IgD-negative memory B cell (primary cell): ENCODE results near the gene LIMA1. TPM values are rescaled to one million over a fixed set of nuclear protein-coding genes. Genes with fewer than 3 reads are reported as not detected.
"Not testable (repeated sequence)": the region's sequence is repeated elsewhere in the genome, so short reads cannot be mapped to it uniquely, and the experiment has no call there.

ENCODE experiments used
- H3K27ac Mint-ChIP-seq, 3 donors: one replicate each; pipeline ENCODE4 v1.8.0; 2020 to 2022; ENCODE audit warnings: mild to moderate bottlenecking in 3 of 3, mixed read lengths in 3 of 3, moderate library complexity in 1 of 3
- H3K27me3 Mint-ChIP-seq: one replicate; pipeline ENCODE4 v1.8.0; 2021; ENCODE audit warnings: mixed read lengths
- H3K36me3 Mint-ChIP-seq: one replicate; pipeline ENCODE4 v1.8.0; 2020; ENCODE audit warnings: mild to moderate bottlenecking, mixed read lengths
- H3K4me1 Mint-ChIP-seq, 3 donors: one replicate each; pipeline ENCODE4 v1.8.0; 2020 to 2022; ENCODE audit warnings: mixed read lengths in 3 of 3, mild to moderate bottlenecking in 1 of 3
- H3K4me3 Mint-ChIP-seq, 4 donors: one replicate each; pipeline ENCODE4 v1.8.0; 2020 to 2022; ENCODE audit warnings: mild to moderate bottlenecking in 4 of 4, mixed read lengths in 4 of 4, moderate library complexity in 3 of 4
- H3K9me3 Mint-ChIP-seq, 3 donors: one replicate each; pipeline ENCODE4 v1.8.0; 2020 to 2021; ENCODE audit warnings: mixed read lengths in 3 of 3, mild to moderate bottlenecking in 1 of 3
- polyA plus RNA-seq: library from polyadenylated mRNA; unstranded; fragments of 300-500 nt; fragmentation: Illumina TruSeq; gene quantifications from one replicate; pipeline ENCODE4 v1.2.3, GENCODE V29; 2021

The LIMA1 gene
- polyA plus RNA-seq, 1 donor from 2014 or later, result 1.5 TPM

GRCh38 chr12:50302686-50303085 is 19.4 kb upstream of the LIMA1 start:
- H3K9me3 Mint-ChIP-seq, result no peaks in the 10 kb centered on the region
- peaks cover 0 to 2% (median 1%) of the 10 kb centered on the region in 3 donors for H3K4me1 Mint-ChIP-seq
- no peaks in the 10 kb centered on the region for H3K27me3 Mint-ChIP-seq
- H3K36me3 Mint-ChIP-seq, result peaks cover 6% of the 10 kb centered on the region
- no peak overlapping the region for H3K27ac Mint-ChIP-seq
- H3K4me3 Mint-ChIP-seq, result no peak overlapping the region

GRCh38 chr12:50297996-50298395 is 14.7 kb upstream of the LIMA1 start:
- Mint-ChIP-seq H3K27ac (peak overlapping the region in 1 of 3 donors; percentile 25), H3K4me3 (no peak overlapping the region), H3K9me3 (no peaks in the 10 kb centered on the region), H3K27me3 (no peaks in the 10 kb centered on the region), H3K4me1 (peaks cover 0 to 2% (median 0%) of the 10 kb centered on the region in 3 donors), H3K36me3 (peaks cover 9% of the 10 kb centered on the region)

GRCh38 chr12:50297027-50297426 is 13.7 kb upstream of the LIMA1 start:
- Mint-ChIP-seq H3K27me3 (no peaks in the 10 kb centered on the region), H3K27ac (no peak overlapping the region), H3K4me1 (peaks cover 0 to 2% (median 0%) of the 10 kb centered on the region in 3 donors), H3K9me3 (no peaks in the 10 kb centered on the region), H3K4me3 (no peak overlapping the region), H3K36me3 (peaks cover 11% of the 10 kb centered on the region)

GRCh38 chr12:50296554-50296953 is 13.2 kb upstream of the LIMA1 start:
- H3K4me1 Mint-ChIP-seq, result peaks cover 0 to 2% (median 0%) of the 10 kb centered on the region in 3 donors
- no peaks in the 10 kb centered on the region for H3K27me3 Mint-ChIP-seq
- H3K4me3 Mint-ChIP-seq, result no peak overlapping the region
- no peak overlapping the region for H3K27ac Mint-ChIP-seq
- peaks cover 16% of the 10 kb centered on the region for H3K36me3 Mint-ChIP-seq
- peaks cover 0 to 2% (median 2%) of the 10 kb centered on the region in 3 donors for H3K9me3 Mint-ChIP-seq

GRCh38 chr12:50291377-50291776 is 8.1 kb upstream of the LIMA1 start:
- H3K27ac Mint-ChIP-seq, result no peak overlapping the region
- H3K4me1 Mint-ChIP-seq, result no peaks in the 10 kb centered on the region
- H3K36me3 Mint-ChIP-seq, result peaks cover 17% of the 10 kb centered on the region
- H3K9me3 Mint-ChIP-seq, result peaks cover 0 to 9% (median 3%) of the 10 kb centered on the region in 3 donors
- H3K4me3 Mint-ChIP-seq, result no peak overlapping the region
- no peaks in the 10 kb centered on the region for H3K27me3 Mint-ChIP-seq

GRCh38 chr12:50290692-50291091 is 7.4 kb upstream of the LIMA1 start:
- H3K36me3 Mint-ChIP-seq, result peaks cover 17% of the 10 kb centered on the region

GRCh38 chr12:50287271-50287670 is 4.0 kb upstream of the LIMA1 start:
- H3K9me3 Mint-ChIP-seq, result peaks cover 0 to 9% (median 3%) of the 10 kb centered on the region in 3 donors
- no peak overlapping the region for H3K27ac Mint-ChIP-seq
- H3K4me3 Mint-ChIP-seq, result no peak overlapping the region
- peaks cover 10% of the 10 kb centered on the region for H3K36me3 Mint-ChIP-seq
- H3K4me1 Mint-ChIP-seq, result peaks cover 5 to 12% (median 8%) of the 10 kb centered on the region in 3 donors
- peaks cover 3% of the 10 kb centered on the region for H3K27me3 Mint-ChIP-seq

More at GRCh38 chr12:50290692-50291091, 7.4 kb upstream of the LIMA1 start:
- H3K4me1 Mint-ChIP-seq, H3K27me3 Mint-ChIP-seq, H3K9me3 Mint-ChIP-seq, H3K4me3 Mint-ChIP-seq, H3K27ac Mint-ChIP-seq: not testable (repeated sequence)

- H3K27me3 Mint-ChIP-seq, result peaks cover 3% of the 10 kb centered on the region
- no peak overlapping the region for H3K27ac Mint-ChIP-seq
- H3K4me1 Mint-ChIP-seq, result peaks cover 5 to 13% (median 8%) of the 10 kb centered on the region in 3 donors
- no peaks in the 10 kb centered on the region for H3K9me3 Mint-ChIP-seq
- H3K36me3 Mint-ChIP-seq, result peaks cover 3% of the 10 kb centered on the region
- H3K4me3 Mint-ChIP-seq, result peak overlapping the region in 1 of 4 donors; percentile 38
Measured at GRCh38 chr12:50285253-50285652, 1.9 kb upstream of the LIMA1 start.

- Mint-ChIP-seq H3K36me3 (peaks cover 1% of the 10 kb centered on the region), H3K4me1 (peaks cover 5 to 13% (median 8%) of the 10 kb centered on the region in 3 donors)
Measured at GRCh38 chr12:50282721-50283228, 545 bp downstream of the LIMA1 start.

GRCh38 chr12:50279501-50279900 is 3.8 kb downstream of the LIMA1 start:
- Mint-ChIP-seq H3K4me3 (peak overlapping the region in 1 of 4 donors; percentile 66), H3K27ac (no peak overlapping the region), H3K36me3 (peaks cover 1% of the 10 kb centered on the region), H3K27me3 (peaks cover 3% of the 10 kb centered on the region), H3K9me3 (no peaks in the 10 kb centered on the region), H3K4me1 (peaks cover 5 to 12% (median 6%) of the 10 kb centered on the region in 3 donors)

More at GRCh38 chr12:50282721-50283228, 545 bp downstream of the LIMA1 start:
- H3K27me3 Mint-ChIP-seq, result peaks cover 3% of the 10 kb centered on the region
- H3K4me3 Mint-ChIP-seq, result peak overlapping the region; percentile 76 to 97 (median 93)
- H3K9me3 Mint-ChIP-seq, result no peaks in the 10 kb centered on the region
- peak overlapping the region; percentile 9 to 63 (median 62) for H3K27ac Mint-ChIP-seq

GRCh38 chr12:50276912-50277671 is 6.2 kb downstream of the LIMA1 start:
- no peaks in the 10 kb centered on the region for H3K27me3 Mint-ChIP-seq
- H3K9me3 Mint-ChIP-seq, result no peaks in the 10 kb centered on the region
- H3K4me1 Mint-ChIP-seq, result peaks cover 0 to under 1% (median 0%) of the 10 kb centered on the region in 3 donors
- no peak overlapping the region for H3K4me3 Mint-ChIP-seq
- peaks cover 1% of the 10 kb centered on the region for H3K36me3 Mint-ChIP-seq
- no peak overlapping the region for H3K27ac Mint-ChIP-seq

- Mint-ChIP-seq H3K27me3 (no peaks in the 10 kb centered on the region), H3K27ac (no peak overlapping the region), H3K4me1 (no peaks in the 10 kb centered on the region), H3K4me3 (no peak overlapping the region), H3K36me3 (peaks cover 1% of the 10 kb centered on the region), H3K9me3 (no peaks in the 10 kb centered on the region)
Measured at GRCh38 chr12:50276068-50276467, 7.3 kb downstream of the LIMA1 start.

- Mint-ChIP-seq H3K27me3 (no peaks in the 10 kb centered on the region), H3K27ac (peak overlapping the region in 1 of 3 donors; percentile 3), H3K4me3 (no peak overlapping the region), H3K4me1 (no peaks in the 10 kb centered on the region), H3K36me3 (peaks cover 1% of the 10 kb centered on the region), H3K9me3 (no peaks in the 10 kb centered on the region)
Measured at GRCh38 chr12:50275556-50275955, 7.8 kb downstream of the LIMA1 start.

- peak overlapping the region in 1 of 3 donors; percentile 3 for H3K27ac Mint-ChIP-seq
- not testable (repeated sequence) for H3K4me3 Mint-ChIP-seq, H3K27me3 Mint-ChIP-seq, H3K4me1 Mint-ChIP-seq, H3K36me3 Mint-ChIP-seq, H3K9me3 Mint-ChIP-seq
Measured at GRCh38 chr12:50275127-50275526, 8.2 kb downstream of the LIMA1 start.

GRCh38 chr12:50271724-50272247 is 11.5 kb downstream of the LIMA1 start:
- Mint-ChIP-seq H3K27ac (no peak overlapping the region), H3K9me3 (no peaks in the 10 kb centered on the region), H3K4me1 (no peaks in the 10 kb centered on the region), H3K4me3 (no peak overlapping the region), H3K36me3 (no peaks in the 10 kb centered on the region), H3K27me3 (no peaks in the 10 kb centered on the region)
